Activated naive CD8-positive, alpha-beta T cell treated with anti-CD3 and anti-CD28 coated beads for 36 hours (primary cell): ENCODE data around the gene CXorf49. TPM values are rescaled to one million over a fixed set of nuclear protein-coding genes. Genes with fewer than 3 reads are reported as not detected.
A peak's percentile ranks its signal among the peaks of the same experiment; 100 is the strongest.
"Not testable (repeated sequence)": the region's sequence is repeated elsewhere in the genome, so short reads cannot be mapped to it uniquely, and the experiment has no call there.

Experiments
- DNase-seq: peaks from one replicate; pipeline ENCODE4 v3.0.0; 2021
- H3K27ac Mint-ChIP-seq: one replicate; pipeline ENCODE4 v1.8.0; 2022; ENCODE audit warnings: mild to moderate bottlenecking, moderate library complexity, mixed read lengths
- H3K27me3 Mint-ChIP-seq: one replicate; pipeline ENCODE4 v1.8.0; 2022; ENCODE audit warnings: mild to moderate bottlenecking, mixed read lengths
- H3K36me3 Mint-ChIP-seq: one replicate; pipeline ENCODE4 v1.8.0; 2021; ENCODE audit warnings: mild to moderate bottlenecking, mixed read lengths
- H3K4me1 Mint-ChIP-seq: one replicate; pipeline ENCODE4 v1.8.0; 2021; ENCODE audit warnings: mixed read lengths
- H3K4me3 Mint-ChIP-seq: one replicate; pipeline ENCODE4 v1.8.0; 2022; ENCODE audit warnings: mild to moderate bottlenecking, moderate library complexity, mixed read lengths
- H3K9me3 Mint-ChIP-seq: one replicate; pipeline ENCODE4 v1.8.0; 2022; ENCODE audit warnings: mixed read lengths
- total RNA-seq, 2 experiments: library from RNA; stranded (reverse); gene quantifications; one replicate each; pipeline ENCODE4 v1.2.3, GENCODE V29; 2021

CXorf49 gene
- total RNA-seq, 2 experiments from 2014 or later, result not detected

GRCh38 chrX:71696641-71697465 is 21.2 kb downstream of the CXorf49 start:
- not testable (repeated sequence) for H3K4me3 Mint-ChIP-seq, H3K27ac Mint-ChIP-seq, DNase-seq, H3K4me1 Mint-ChIP-seq, H3K36me3 Mint-ChIP-seq, H3K9me3 Mint-ChIP-seq, H3K27me3 Mint-ChIP-seq

DNA sequence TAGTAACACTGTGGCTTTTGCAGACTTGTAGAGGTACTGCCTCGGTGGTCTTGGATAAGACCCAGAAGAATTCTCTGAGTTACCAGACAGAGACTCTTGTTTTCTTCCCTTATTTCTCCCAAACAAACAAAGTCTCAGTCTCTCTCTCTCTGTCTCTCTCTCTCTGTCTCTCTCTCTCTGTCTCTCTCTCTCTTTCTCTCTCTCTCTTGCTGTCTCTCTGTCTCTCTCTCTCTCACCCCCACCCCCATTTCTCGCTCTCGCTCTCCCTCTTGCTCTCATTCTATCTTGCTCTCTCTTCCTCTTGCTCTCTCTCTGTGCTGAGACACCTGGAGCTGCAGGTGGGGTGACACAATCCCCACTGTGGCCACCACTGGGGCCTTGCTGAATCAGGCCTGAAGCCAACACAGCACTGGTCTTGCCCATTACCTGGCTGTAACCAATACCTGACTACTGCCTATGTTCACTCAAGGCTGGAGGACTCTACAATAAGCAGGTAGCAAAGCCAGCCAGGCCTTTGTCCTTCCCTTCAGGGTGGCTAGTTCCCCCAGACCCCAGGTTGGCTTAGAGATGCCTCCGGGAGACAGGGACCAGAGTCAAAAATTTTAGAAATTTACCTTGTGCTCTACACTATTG is 38.4 kb downstream of the CXorf49 start:
- Mint-ChIP-seq H3K27ac (no peak overlapping the region), H3K27me3 (no peaks in the 10 kb centered on the region), H3K36me3 (no peaks in the 10 kb centered on the region), H3K4me1 (no peaks in the 10 kb centered on the region), H3K4me3 (no peak overlapping the region), H3K9me3 (no peaks in the 10 kb centered on the region)
- no peak for DNase-seq

- not testable (repeated sequence) for H3K27me3 Mint-ChIP-seq, H3K4me3 Mint-ChIP-seq, H3K9me3 Mint-ChIP-seq
Measured at GRCh38 chrX:71677195-71677594, 40.9 kb downstream of the CXorf49 start.

GRCh38 chrX:71676068-71676795 is 41.9 kb downstream of the CXorf49 start:
- not testable (repeated sequence) for H3K4me1 Mint-ChIP-seq, H3K27ac Mint-ChIP-seq, H3K36me3 Mint-ChIP-seq, H3K4me3 Mint-ChIP-seq, DNase-seq, H3K9me3 Mint-ChIP-seq, H3K27me3 Mint-ChIP-seq

More at GRCh38 chrX:71677195-71677594, 40.9 kb downstream of the CXorf49 start:
- not testable (repeated sequence) for H3K4me1 Mint-ChIP-seq, H3K36me3 Mint-ChIP-seq, DNase-seq, H3K27ac Mint-ChIP-seq

- H3K9me3 Mint-ChIP-seq, DNase-seq, H3K27ac Mint-ChIP-seq, H3K36me3 Mint-ChIP-seq, H3K27me3 Mint-ChIP-seq, H3K4me3 Mint-ChIP-seq: not testable (repeated sequence)
- peaks cover 14% of the 10 kb centered on the region for H3K4me1 Mint-ChIP-seq
Measured at GRCh38 chrX:71675636-71676035, 42.4 kb downstream of the CXorf49 start.

GRCh38 chrX:71671938-71672337 is 46.1 kb downstream of the CXorf49 start:
- no peak for DNase-seq
- Mint-ChIP-seq H3K4me1 (peaks cover 20% of the 10 kb centered on the region), H3K27me3 (peaks cover 8% of the 10 kb centered on the region), H3K4me3 (no peak overlapping the region), H3K36me3 (no peaks in the 10 kb centered on the region), H3K9me3 (no peaks in the 10 kb centered on the region), H3K27ac (no peak overlapping the region)

- H3K9me3 Mint-ChIP-seq, result no peaks in the 10 kb centered on the region
- H3K4me3 Mint-ChIP-seq, result no peak overlapping the region
- peaks cover 8% of the 10 kb centered on the region for H3K27me3 Mint-ChIP-seq
- peaks cover 20% of the 10 kb centered on the region for H3K4me1 Mint-ChIP-seq
- H3K27ac Mint-ChIP-seq, result peak overlapping the region; percentile 34
- H3K36me3 Mint-ChIP-seq, result no peaks in the 10 kb centered on the region
- peak; percentile 62 for DNase-seq
Measured at GRCh38 chrX:71671043-71671780, 46.9 kb downstream of the CXorf49 start.

GRCh38 chrX:71669947-71670346 is 48.1 kb downstream of the CXorf49 start:
- peaks cover 20% of the 10 kb centered on the region for H3K4me1 Mint-ChIP-seq
- not testable (repeated sequence) for H3K36me3 Mint-ChIP-seq, H3K27me3 Mint-ChIP-seq, H3K4me3 Mint-ChIP-seq, H3K27ac Mint-ChIP-seq, H3K9me3 Mint-ChIP-seq
- DNase-seq, result peak; percentile 26

- H3K27ac Mint-ChIP-seq, result no peak overlapping the region
- no peaks in the 10 kb centered on the region for H3K36me3 Mint-ChIP-seq
Measured at GRCh38 chrX:71669492-71669891, 48.6 kb downstream of the CXorf49 start.

GRCh38 chrX:71668248-71668595 is 49.9 kb downstream of the CXorf49 start:
- no peak overlapping the region for H3K27ac Mint-ChIP-seq

More at GRCh38 chrX:71669492-71669891, 48.6 kb downstream of the CXorf49 start:
- Mint-ChIP-seq H3K4me1 (peaks cover 23% of the 10 kb centered on the region), H3K27me3 (peaks cover 8% of the 10 kb centered on the region), H3K9me3 (no peaks in the 10 kb centered on the region), H3K4me3 (no peak overlapping the region)
- no peak for DNase-seq

DNA sequence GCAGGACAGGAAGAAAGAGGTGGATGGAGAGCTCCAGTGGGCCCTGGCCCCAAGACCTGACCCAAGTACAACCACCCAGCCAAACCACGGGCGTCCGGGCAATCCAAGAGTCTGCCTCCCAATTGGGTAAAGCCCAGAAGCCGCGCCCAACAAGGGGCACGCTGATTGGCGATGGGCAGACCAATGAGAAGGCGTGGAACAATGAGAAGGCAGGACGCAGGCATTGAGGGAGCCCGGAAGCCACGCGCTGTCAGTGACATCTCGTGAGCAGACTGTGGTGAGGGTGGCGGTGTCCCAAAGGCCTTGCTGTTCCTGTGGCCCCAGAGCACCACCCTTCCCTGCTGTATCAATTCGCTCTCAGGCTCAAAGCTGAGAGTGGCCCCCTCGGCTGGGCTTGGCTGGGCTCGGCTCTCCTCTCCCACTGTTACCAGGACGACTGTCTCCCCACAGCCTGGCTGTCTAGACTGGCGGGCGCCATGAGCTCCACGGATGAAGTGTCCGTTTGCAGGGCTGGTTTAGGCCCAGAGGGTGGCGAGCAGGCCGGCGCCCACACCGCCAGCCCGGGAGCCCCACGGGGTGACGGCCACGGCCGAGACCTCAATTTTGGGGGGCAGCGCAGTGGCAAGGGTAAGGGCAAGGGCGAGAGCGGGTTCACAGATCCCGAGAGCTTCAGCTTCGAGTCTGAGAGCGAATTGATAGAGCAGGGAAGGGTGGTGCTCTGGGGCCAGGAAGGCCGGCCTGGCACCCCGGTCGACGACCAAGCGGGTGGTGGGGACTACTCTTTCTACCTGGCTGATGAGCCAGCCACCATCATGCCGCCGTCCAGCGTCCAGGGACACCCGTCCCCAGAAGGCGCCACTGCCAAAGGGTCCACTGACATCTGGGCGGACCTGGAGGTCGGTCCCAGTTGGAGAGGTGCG is 50.5 kb downstream of the CXorf49 start, which contains the start of gene LOC101059915:
Gene LOC101059915 (plus strand): TSS at position 219 of the 920 bp plus-strand sequence.
- Mint-ChIP-seq H3K4me1 (peaks cover 34% of the 10 kb centered on the region), H3K27ac (no peak within 1 kb of the TSS), H3K4me3 (no peak within 1 kb of the TSS), H3K9me3 (no peaks in the 10 kb centered on the region), H3K27me3 (peaks cover 4% of the 10 kb centered on the region), H3K36me3 (no peaks in the 10 kb centered on the region)
- no peak for DNase-seq

More at GRCh38 chrX:71668248-71668595, 49.9 kb downstream of the CXorf49 start:
- H3K4me1 Mint-ChIP-seq, result peaks cover 30% of the 10 kb centered on the region
- no peaks in the 10 kb centered on the region for H3K36me3 Mint-ChIP-seq
- H3K27me3 Mint-ChIP-seq, result peaks cover 4% of the 10 kb centered on the region
- no peak for DNase-seq
- no peaks in the 10 kb centered on the region for H3K9me3 Mint-ChIP-seq
- no peak overlapping the region for H3K4me3 Mint-ChIP-seq

DNA sequence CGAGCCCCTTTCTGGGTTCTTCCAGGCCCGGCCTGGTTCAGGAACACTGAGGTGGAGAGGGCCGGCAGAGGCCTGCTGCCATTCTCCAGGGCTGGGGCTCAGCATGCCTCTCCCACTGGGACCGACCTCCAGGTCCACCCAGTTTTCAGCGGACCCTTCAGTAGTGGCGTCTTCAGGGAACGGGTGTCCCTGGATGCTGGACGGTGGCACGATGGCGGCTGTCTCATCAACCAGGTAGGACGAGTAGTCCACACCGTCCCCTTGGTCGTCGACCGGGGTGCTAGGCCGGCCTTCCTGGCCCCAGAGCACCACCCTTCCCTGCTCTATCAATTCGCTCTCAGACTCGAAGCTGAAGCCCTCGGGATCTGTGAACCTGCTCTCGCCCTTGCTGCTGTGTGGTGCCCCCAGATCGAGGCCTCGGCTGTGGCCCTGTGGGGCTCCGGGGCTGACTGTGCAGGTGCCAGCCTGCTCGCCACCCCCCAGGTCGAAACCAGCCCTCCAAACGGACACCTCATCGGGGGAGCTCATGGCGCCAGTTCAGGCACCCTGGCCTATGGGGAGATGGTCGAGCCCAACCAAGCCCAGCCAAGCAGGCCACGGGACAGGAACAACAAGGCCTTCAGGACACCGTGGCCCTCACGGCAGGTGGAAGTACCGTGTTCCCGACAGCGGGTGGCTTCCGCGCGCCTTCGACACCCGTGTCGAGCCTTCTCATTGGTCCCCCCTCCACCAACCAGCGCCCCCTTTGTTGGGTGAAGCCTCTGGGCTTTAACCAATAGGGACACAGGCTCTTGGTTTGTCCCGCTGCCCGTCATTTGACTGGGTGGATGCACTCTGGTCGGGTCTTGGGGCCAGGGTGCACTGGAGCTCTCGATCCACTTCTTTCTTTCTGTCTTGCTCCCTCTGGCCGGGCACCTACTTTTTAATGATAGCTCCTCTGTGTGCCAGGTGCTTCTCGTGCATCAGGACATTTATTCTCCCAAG is 51.6 kb downstream of the CXorf49 start:
- no peaks in the 10 kb centered on the region for H3K36me3 Mint-ChIP-seq
- peaks cover under 1% of the 10 kb centered on the region for H3K27me3 Mint-ChIP-seq
- no peak for DNase-seq
- H3K4me1 Mint-ChIP-seq, result peaks cover 34% of the 10 kb centered on the region
- no peak overlapping the region for H3K27ac Mint-ChIP-seq
- no peak overlapping the region for H3K4me3 Mint-ChIP-seq
- no peaks in the 10 kb centered on the region for H3K9me3 Mint-ChIP-seq

DNA sequence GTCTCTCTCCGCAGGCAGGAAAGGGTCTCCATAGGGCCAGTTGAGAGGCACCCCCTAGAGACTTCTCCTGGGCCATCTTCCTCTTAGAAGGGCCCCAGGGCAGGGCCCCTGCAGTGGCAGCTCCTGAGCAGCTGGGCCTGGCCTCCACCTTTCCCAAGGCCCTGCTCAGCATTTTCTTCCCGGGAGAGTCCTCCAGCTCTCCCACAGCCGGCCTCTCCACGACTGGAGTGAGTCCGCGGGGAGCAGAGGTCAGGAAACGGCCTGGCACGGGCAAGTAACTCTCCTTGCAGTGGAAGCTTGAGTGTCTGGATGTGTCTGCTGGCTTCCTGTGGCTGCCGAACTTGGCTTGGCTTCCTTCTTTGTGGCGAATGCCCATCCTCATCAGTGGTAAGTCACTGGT is 52.3 kb downstream of the CXorf49 start:
- peaks cover 31% of the 10 kb centered on the region for H3K4me1 Mint-ChIP-seq
- no peaks in the 10 kb centered on the region for H3K27me3 Mint-ChIP-seq
- H3K4me3 Mint-ChIP-seq, result no peak overlapping the region
- DNase-seq, result no peak
- no peaks in the 10 kb centered on the region for H3K9me3 Mint-ChIP-seq
- H3K36me3 Mint-ChIP-seq, result no peaks in the 10 kb centered on the region
- no peak overlapping the region for H3K27ac Mint-ChIP-seq
